ENCODE data around the gene LEF1. TPM values are rescaled to one million over a fixed set of nuclear protein-coding genes. Genes with fewer than 3 reads are reported as not detected.

The LEF1 gene
- total and polyA plus RNA-seq, 9 of the 15 experiments (the other 6 are each of a cell fraction or from before 2014, with no cell fraction given), result 15.1 to 81.1 (median 29.7) TPM

- TF ChIP-seq SLC30A9 (CRISPR knock-in tag; IDR thresholded peaks at IDR 0.05), result no peak
- TF ChIP-seq AFF1 (IDR thresholded peaks at IDR 0.05; ENCODE audit: low read depth in 1 of 2, partially characterized antibody in 2 of 2), result no peak
- peak in 1 of 2 experiments; percentile 83; a peak in 2 of 4 replicates for TF ChIP-seq RCOR1 (IDR thresholded peaks at IDR 0.05; ENCODE audit: borderline replicate concordance in 1 of 2, low read depth in 2 of 2, low read length in 2 of 2)
- no peak for TF ChIP-seq ARID2 (IDR thresholded peaks at IDR 0.05)
- TF ChIP-seq SREBF1 (IDR thresholded peaks at IDR 0.05; ENCODE audit: borderline replicate concordance, low read depth, low read length), result no peak
- TF ChIP-seq E2F3 (CRISPR knock-in tag; IDR thresholded peaks at IDR 0.05), result no peak
- TF ChIP-seq NFRKB (IDR thresholded peaks at IDR 0.05; ENCODE audit: low read depth), result no peak
- peak; percentile 94 for TF ChIP-seq CEBPB (tag; IDR thresholded peaks at IDR 0.05)
- no peak for TF ChIP-seq ZNF184 (CRISPR knock-in tag; IDR thresholded peaks at IDR 0.05)
- no peak for TF ChIP-seq NCOA2 (IDR thresholded peaks at IDR 0.05; ENCODE audit: partially characterized antibody in 2 of 2)
- no peak for TF ChIP-seq CBX3 (IDR thresholded peaks at IDR 0.05; ENCODE audit: borderline replicate concordance in 1 of 2, low read length in 2 of 2)
- peak; percentile 78 for TF ChIP-seq ATF7 (IDR thresholded peaks at IDR 0.05)
- no peak for TF ChIP-seq TEAD2 (tag; IDR thresholded peaks at IDR 0.05)
- TF ChIP-seq, protein P1, sequence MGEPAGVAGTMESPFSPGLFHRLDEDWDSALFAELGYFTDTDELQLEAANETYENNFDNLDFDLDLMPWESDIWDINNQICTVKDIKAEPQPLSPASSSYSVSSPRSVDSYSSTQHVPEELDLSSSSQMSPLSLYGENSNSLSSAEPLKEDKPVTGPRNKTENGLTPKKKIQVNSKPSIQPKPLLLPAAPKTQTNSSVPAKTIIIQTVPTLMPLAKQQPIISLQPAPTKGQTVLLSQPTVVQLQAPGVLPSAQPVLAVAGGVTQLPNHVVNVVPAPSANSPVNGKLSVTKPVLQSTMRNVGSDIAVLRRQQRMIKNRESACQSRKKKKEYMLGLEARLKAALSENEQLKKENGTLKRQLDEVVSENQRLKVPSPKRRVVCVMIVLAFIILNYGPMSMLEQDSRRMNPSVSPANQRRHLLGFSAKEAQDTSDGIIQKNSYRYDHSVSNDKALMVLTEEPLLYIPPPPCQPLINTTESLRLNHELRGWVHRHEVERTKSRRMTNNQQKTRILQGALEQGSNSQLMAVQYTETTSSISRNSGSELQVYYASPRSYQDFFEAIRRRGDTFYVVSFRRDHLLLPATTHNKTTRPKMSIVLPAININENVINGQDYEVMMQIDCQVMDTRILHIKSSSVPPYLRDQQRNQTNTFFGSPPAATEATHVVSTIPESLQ (CRISPR knock-in tag; IDR thresholded peaks at IDR 0.05), result no peak
- no peak for TF ChIP-seq NFE2 (IDR thresholded peaks at IDR 0.05; ENCODE audit: low read depth)
- no peak for TF ChIP-seq ZNF586 (CRISPR knock-in tag; conservative IDR thresholded peaks at IDR 0.05)
- TF ChIP-seq TEAD4 (IDR thresholded peaks at IDR 0.05; ENCODE audit: low read length), result no peak
- no peak for TF ChIP-seq TEAD4 (CRISPR knock-in tag; IDR thresholded peaks at IDR 0.05; ENCODE audit: borderline replicate concordance)
- TF ChIP-seq, protein P2, sequence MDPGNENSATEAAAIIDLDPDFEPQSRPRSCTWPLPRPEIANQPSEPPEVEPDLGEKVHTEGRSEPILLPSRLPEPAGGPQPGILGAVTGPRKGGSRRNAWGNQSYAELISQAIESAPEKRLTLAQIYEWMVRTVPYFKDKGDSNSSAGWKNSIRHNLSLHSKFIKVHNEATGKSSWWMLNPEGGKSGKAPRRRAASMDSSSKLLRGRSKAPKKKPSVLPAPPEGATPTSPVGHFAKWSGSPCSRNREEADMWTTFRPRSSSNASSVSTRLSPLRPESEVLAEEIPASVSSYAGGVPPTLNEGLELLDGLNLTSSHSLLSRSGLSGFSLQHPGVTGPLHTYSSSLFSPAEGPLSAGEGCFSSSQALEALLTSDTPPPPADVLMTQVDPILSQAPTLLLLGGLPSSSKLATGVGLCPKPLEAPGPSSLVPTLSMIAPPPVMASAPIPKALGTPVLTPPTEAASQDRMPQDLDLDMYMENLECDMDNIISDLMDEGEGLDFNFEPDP (CRISPR knock-in tag; IDR thresholded peaks at IDR 0.05), result no peak
Measured at GRCh38 chr4:107999932-108000539, 168.7 kb downstream of the LEF1 start (continued).

Measured in K562 (cell line).